RWPE1 (cell line): ENCODE results near the gene DRD2.

ENCODE experiments used
- CTCF ChIA-PET: fragments of 350-600 bp; sonication (Branson Sonifier 250); formaldehyde crosslinking; extraction: SDS; loops from one replicate; lab custom pipeline; 2021; lab: Yijun Ruan, JAX
- POLR2A ChIA-PET: fragments of 400-600 bp; formaldehyde crosslinking; extraction: SDS; loops from one replicate; lab custom pipeline; 2020; ENCODE audit warnings: antibody characterized with exemption; ENCODE audit not compliant: low non-redundant PET; lab: Yijun Ruan, JAX
- DNase-seq: peaks from one replicate; pipeline ENCODE4 v3.0.0; 2012; ENCODE audit warnings: low spot score
- H3K27ac ChIP-seq: fragments of 450-650 bp; 2 replicates; pipeline ENCODE4 v1.5.1; 2017
- TF ChIP-seq, protein P1 (sequence below): fragments of 450-650 bp; conservative IDR thresholded peaks from 2 replicates; pipeline ENCODE4 v1.5.1; 2017; ENCODE audit warnings: low read depth, mild to moderate bottlenecking

DRD2 gene

DNA sequence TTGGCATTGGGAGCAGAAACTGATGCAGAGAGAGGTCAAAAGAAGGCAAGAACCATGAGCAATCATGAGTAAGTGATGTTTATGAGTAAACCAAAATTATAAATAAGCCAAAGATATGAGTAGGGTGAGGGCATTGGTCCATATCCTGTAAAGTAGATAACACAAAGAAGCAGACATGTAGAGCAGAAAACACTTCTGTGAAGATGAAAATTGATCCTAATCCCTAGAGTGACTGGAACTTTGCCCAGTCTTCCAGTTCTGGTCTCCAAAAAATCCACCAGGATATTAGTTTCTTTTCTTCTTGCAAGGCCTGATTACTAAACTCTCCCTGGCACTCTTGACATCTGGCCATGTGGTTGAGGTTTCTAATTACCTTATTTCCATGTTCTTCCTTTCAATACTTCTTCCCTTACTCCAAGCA, 13.7 kb upstream of the DRD2 start:
- DNase-seq = no peak
- ChIA-PET CTCF (no interaction called here), POLR2A (no interaction called here)
- H3K27ac ChIP-seq = no peak overlapping the region
- TF ChIP-seq, protein P1, sequence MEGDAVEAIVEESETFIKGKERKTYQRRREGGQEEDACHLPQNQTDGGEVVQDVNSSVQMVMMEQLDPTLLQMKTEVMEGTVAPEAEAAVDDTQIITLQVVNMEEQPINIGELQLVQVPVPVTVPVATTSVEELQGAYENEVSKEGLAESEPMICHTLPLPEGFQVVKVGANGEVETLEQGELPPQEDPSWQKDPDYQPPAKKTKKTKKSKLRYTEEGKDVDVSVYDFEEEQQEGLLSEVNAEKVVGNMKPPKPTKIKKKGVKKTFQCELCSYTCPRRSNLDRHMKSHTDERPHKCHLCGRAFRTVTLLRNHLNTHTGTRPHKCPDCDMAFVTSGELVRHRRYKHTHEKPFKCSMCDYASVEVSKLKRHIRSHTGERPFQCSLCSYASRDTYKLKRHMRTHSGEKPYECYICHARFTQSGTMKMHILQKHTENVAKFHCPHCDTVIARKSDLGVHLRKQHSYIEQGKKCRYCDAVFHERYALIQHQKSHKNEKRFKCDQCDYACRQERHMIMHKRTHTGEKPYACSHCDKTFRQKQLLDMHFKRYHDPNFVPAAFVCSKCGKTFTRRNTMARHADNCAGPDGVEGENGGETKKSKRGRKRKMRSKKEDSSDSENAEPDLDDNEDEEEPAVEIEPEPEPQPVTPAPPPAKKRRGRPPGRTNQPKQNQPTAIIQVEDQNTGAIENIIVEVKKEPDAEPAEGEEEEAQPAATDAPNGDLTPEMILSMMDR = no peak

DNA sequence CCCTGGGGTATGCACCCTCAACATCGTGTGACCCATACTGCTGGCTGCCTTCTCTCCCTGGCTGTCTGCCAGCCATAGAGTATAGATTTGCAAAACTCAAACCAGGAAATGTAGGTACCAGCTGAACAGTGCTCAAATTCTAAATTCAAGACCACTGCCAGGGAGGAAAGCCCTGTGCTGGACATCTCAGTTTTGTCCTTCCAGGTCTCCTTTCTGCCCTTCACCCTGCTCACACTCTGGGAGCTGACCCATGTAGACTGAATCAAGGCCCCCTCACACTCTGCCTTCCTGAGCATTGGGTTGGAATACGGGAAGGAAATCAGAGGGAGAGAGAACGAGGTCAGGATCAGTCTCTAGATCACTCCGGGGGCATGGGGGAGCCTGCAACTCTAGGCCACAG, 12.4 kb upstream of the DRD2 start:
- TF ChIP-seq, protein P1 = no peak
- ChIA-PET POLR2A (no interaction called here), CTCF (interaction anchor here (0.6 kb wide), 1 partner anchor 126 kb away, joined by 4 read pairs; no protein-coding TSS in a partner anchor)
- no peak overlapping the region for H3K27ac ChIP-seq
- no peak for DNase-seq

DNA sequence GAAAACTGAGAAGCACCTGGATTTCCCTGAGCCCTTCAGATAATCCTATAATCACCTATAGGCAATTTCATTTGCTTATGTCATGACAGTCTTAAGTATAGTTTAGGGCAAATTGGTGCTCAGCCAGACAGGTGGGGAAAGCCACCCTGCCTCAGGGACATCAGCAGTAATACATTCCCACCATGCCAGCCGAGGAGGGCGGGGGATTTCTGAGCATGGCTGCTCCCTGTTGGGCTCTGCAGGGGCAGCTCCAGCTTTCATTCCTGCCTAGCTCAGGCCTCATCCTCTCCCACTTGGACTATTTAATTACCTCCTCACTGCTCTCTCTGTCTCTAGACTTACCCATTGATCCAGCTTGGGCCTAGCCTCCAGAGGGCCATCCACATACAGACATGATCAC, 9.0 kb upstream of the DRD2 start:
- ChIA-PET CTCF (interaction anchor here (0.6 kb wide), 1 partner anchor 123 kb away, joined by 4 read pairs; no protein-coding TSS in a partner anchor), POLR2A (no interaction called here)
- TF ChIP-seq, protein P1 = no peak
- DNase-seq = no peak
- no peak overlapping the region for H3K27ac ChIP-seq

DNA sequence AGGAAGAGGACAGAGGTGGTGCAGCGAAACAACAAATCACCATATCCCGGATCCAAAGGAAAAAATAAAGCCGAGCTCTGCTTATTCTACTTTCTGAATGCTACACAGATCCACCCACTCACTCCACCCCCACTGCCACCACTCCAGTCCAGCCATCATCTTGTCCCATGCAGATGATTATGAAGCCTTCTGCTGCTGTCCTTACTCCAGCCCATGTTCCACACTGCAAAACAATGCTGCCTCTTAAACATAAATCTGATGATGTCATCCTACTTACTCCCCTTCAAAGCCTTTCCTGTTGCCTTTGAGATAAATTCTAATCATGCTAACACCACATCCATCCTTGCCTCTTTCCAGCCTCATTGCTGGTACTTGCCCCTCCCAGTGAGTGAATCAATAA, 6.5 kb upstream of the DRD2 start:
- ChIA-PET CTCF (interaction anchor here (1.1 kb wide), 1 partner anchor 10 kb away, joined by 3 read pairs; no protein-coding TSS in a partner anchor), POLR2A (no interaction called here)
- DNase-seq = no peak
- TF ChIP-seq, protein P1 = no peak
- no peak overlapping the region for H3K27ac ChIP-seq

DNA sequence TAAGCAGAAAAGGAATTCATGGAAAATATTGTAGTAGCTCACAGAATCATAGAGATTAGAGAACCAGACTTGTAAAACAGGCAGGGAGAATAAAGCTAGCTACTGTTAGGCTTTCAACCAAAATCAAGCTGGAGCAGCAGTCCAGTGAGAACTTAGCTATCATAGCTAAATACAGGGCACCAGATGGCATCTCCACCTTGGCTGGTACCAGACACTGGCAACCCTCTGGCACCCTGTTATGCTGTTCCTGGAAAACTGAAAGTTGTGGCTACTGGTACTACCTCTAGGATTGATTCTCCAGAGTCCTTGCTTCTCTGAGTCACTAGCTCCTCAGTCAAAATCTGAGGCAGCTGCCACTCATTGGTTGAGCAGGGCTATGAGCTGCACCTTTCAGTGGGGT, 6.0 kb upstream of the DRD2 start:
- H3K27ac ChIP-seq = no peak overlapping the region
- POLR2A ChIA-PET = no interaction called here
- TF ChIP-seq, protein P1 = no peak
- CTCF ChIA-PET = interaction anchor here (1.1 kb wide), 1 partner anchor 10 kb away, joined by 3 read pairs; no protein-coding TSS in a partner anchor
- DNase-seq = no peak

DNA sequence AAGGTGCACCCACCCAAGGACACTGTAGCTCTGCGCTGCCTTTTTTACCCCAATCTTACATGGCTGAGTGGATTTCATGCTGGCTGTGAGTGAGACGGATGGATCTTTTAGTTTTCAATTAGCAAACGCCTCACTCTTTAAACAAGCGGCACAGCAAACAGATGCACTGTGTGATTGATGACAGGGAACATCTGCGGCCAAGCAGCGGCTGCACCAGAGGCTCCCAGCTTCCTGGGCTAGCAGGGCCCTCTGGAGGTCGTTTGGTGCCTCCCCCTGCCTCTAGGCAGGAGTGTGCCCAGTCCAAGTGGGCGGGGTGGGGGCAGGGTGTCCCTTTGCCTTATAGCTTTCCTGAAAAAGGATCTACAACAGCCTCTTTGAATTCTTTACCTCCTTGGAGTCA, 2.1 kb upstream of the DRD2 start:
- CTCF ChIA-PET = interaction anchor here (0.6 to 0.8 kb wide), 4 partner anchors 29 to 1089 kb away, joined by 3 to 4 read pairs (median 3); no protein-coding TSS in a partner anchor
- POLR2A ChIA-PET = no interaction called here
- H3K27ac ChIP-seq = no peak overlapping the region
- TF ChIP-seq, protein P1 = no peak
- no peak for DNase-seq
